NB4 (cell line): ENCODE results near the gene ZDHHC16.

Source experiments
- DNase-seq: peaks from one replicate; pipeline ENCODE4 v3.0.0; 2010; ENCODE audit warnings: low read depth
- H3K4me3 ChIP-seq: one replicate; pipeline ENCODE4 v1.5.1; 2011; ENCODE audit warnings: mild to moderate bottlenecking, low read depth, low read length, moderate library complexity
- CTCF ChIP-seq: IDR thresholded peaks from one replicate; pipeline ENCODE4 v1.5.1; 2012; ENCODE audit warnings: low read depth, low read length
- MAX ChIP-seq: IDR thresholded peaks from 2 replicates; pipeline ENCODE4 v1.6.1; 2011; ENCODE audit warnings: low read depth, low read length
- MYC ChIP-seq: IDR thresholded peaks from 2 replicates; pipeline ENCODE4 v1.6.1; 2011; ENCODE audit warnings: low read depth, low read length
- POLR2A ChIP-seq: IDR thresholded peaks from 2 replicates; pipeline ENCODE4 v1.6.1; 2011; ENCODE audit warnings: mild to moderate bottlenecking; ENCODE audit not compliant: insufficient read length; ENCODE audit errors: extremely low read depth

Gene ZDHHC16

GRCh38 chr10:97435211-97435610, 10.8 kb upstream of the ZDHHC16 start:
- DNase-seq: no peak
- TF ChIP-seq MAX (no peak), POLR2A (no peak), MYC (no peak), CTCF (no peak)
- H3K4me3 ChIP-seq: no peak overlapping the region

- no peak overlapping the region for H3K4me3 ChIP-seq
- no peak for TF ChIP-seq MYC
- TF ChIP-seq MAX: no peak
- TF ChIP-seq POLR2A: no peak
- no peak for TF ChIP-seq CTCF
- no peak for DNase-seq
Measured at GRCh38 chr10:97442277-97442676, 3.7 kb upstream of the ZDHHC16 start.

- TF ChIP-seq POLR2A: no peak
- DNase-seq: no peak
- H3K4me3 ChIP-seq: no peak overlapping the region
Measured at GRCh38 chr10:97444212-97444611, 1.8 kb upstream of the ZDHHC16 start.

GRCh38 chr10:97445357-97445721, 636 bp upstream of the ZDHHC16 start:
- peak overlapping the region; percentile 91 for H3K4me3 ChIP-seq
- no peak for DNase-seq
- TF ChIP-seq MYC (no peak), CTCF (no peak), POLR2A (no peak), MAX (no peak)

GRCh38 chr10:97450828-97451227, 4.9 kb downstream of the ZDHHC16 start:
- H3K4me3 ChIP-seq: no peak overlapping the region
- DNase-seq: no peak
- TF ChIP-seq MYC (no peak), CTCF (no peak), POLR2A (no peak), MAX (no peak)

GRCh38 chr10:97451605-97452004, 5.6 kb downstream of the ZDHHC16 start:
- H3K4me3 ChIP-seq: no peak overlapping the region
- TF ChIP-seq MAX: no peak
- TF ChIP-seq MYC: no peak
- TF ChIP-seq CTCF: no peak
- no peak for TF ChIP-seq POLR2A
- DNase-seq: no peak

- TF ChIP-seq MAX: no peak
- no peak for TF ChIP-seq POLR2A
- no peak for TF ChIP-seq CTCF
- TF ChIP-seq MYC: no peak
Measured at GRCh38 chr10:97452352-97452751, 6.4 kb downstream of the ZDHHC16 start.

More at GRCh38 chr10:97452352-97452751, 6.4 kb downstream of the ZDHHC16 start:
- DNase-seq: no peak
- no peak overlapping the region for H3K4me3 ChIP-seq
